Measurements from ENCODE around the gene RTN1.

DNA sequence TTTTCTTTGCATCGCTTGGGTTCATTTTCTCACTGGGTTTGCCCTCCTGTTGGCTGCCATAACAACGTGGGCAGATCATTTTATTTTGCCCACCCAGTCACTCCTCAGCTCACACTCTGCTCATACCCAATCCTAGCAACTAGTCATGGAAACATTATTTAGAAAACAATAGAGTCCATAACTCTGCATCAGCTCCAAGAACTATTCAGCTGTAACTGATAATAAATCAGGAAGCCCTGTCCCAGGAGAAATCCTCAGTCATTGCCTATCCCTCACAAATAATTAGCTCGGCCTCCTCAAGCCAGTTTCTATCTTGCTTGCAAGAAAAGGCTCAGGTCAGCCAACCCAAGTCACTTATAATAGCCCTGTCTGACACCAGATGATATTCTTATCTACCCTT is 43.2 kb downstream of the RTN1 start:
- TF ChIP-seq, protein P1, sequence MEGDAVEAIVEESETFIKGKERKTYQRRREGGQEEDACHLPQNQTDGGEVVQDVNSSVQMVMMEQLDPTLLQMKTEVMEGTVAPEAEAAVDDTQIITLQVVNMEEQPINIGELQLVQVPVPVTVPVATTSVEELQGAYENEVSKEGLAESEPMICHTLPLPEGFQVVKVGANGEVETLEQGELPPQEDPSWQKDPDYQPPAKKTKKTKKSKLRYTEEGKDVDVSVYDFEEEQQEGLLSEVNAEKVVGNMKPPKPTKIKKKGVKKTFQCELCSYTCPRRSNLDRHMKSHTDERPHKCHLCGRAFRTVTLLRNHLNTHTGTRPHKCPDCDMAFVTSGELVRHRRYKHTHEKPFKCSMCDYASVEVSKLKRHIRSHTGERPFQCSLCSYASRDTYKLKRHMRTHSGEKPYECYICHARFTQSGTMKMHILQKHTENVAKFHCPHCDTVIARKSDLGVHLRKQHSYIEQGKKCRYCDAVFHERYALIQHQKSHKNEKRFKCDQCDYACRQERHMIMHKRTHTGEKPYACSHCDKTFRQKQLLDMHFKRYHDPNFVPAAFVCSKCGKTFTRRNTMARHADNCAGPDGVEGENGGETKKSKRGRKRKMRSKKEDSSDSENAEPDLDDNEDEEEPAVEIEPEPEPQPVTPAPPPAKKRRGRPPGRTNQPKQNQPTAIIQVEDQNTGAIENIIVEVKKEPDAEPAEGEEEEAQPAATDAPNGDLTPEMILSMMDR (IDR thresholded peaks at IDR 0.05; ENCODE audit: low read depth, low read length), result no peak
- no peak for TF ChIP-seq EZH2phosphoT487 (IDR thresholded peaks at IDR 0.05; ENCODE audit: low read depth)

All from OCI-LY3 (cell line).